ENCODE measurements around the gene MTARC1.
A peak's percentile ranks its signal among the peaks of the same experiment; 100 is the strongest.

Gene MTARC1

DNA sequence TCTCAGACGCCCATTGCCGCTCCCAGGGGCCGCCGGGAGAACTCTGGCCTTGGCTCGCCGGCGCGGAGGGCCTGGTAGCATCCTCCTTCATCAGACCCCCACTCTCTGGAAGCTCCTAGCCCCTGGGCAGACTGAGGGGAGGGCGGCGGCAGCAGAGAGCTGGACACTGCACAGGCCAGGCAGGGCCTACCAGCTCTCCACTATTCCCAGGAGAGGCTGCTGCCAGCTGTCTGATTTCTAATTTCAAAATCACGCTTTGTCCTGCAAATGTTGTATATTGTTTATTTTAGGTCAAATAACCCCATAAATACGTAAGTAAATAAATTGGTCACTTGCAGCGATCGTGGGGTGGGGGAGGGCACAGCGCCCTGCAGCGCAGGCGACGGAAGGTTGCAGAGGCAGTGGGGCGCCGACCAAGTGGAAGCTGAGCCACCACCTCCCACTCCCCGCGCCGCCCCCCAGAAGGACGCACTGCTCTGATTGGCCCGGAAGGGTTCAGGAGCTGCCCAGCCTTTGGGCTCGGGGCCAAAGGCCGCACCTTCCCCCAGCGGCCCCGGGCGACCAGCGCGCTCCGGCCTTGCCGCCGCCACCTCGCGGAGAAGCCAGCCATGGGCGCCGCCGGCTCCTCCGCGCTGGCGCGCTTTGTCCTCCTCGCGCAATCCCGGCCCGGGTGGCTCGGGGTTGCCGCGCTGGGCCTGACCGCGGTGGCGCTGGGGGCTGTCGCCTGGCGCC is at the start of gene MTARC1:
Gene MTARC1 (plus strand): TSS at position 577 of the 732 bp plus-strand sequence. CDS start 32 bp downstream, at position 609.
- DNase-seq (ENCODE audit: low read depth, low spot score) = no peak

DNA sequence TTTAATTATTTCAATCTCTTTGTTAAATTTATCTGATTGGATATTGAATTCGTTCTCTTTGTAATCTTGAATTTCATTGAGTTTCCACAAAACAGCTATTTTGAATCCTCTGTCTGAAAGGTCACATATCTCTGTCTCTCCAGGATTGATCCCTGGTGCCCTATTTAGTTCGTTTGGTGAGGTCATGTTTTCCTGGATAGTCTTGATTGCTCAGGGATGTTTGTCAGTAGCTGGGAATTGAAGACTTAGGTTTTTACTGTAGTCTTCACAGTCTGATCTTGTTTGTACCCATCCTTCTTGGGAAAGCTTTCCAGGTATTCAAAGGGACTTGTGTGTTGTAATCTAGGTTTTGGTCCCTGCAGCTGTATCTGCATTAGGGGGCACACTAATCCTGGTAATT is 45.4 kb upstream of the MTARC1 start:
- no peak for DNase-seq (ENCODE audit: low read depth, low spot score)

DNA sequence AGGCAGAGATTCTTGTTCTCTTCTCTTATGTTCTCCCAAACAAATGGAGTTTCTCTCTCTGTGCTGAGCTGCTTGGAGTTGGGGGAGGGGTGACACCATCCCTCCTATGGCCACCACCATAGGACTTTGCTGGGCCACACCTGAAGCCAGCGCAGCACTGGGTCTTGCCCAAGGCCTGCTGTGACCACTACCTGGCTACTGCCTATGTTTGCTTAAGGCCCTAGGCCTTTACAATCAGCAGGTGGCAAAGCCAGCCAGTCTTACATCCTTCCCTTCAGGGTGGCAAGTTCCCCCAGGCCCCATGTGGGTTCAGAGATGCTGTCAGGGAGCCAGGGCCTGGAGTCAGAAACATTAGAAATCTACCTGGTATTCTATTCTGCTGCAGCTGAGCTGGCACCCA is 44.9 kb upstream of the MTARC1 start:
- no peak for DNase-seq (ENCODE audit: low read depth, low spot score)

DNA sequence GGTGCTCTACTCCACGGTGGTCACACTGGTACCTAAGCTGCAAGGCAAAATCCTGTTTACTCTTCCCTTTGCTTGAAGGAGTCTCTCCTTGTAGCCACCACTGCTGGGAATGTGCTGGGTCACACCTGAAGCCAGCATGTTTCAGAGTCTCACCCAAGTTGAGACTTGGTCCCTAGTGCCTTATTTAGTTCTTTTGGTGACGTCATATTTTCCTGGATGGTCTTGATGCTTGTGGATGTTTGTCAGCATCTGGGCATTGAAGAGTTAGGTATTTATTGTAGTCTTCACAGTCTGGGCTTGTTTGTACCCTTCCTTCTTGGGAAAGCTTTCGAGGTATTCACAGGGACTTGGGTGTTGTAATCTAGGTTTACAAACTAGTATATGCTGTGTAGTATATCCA is 44.2 kb upstream of the MTARC1 start:
- DNase-seq (ENCODE audit: low read depth, low spot score) = no peak

DNA sequence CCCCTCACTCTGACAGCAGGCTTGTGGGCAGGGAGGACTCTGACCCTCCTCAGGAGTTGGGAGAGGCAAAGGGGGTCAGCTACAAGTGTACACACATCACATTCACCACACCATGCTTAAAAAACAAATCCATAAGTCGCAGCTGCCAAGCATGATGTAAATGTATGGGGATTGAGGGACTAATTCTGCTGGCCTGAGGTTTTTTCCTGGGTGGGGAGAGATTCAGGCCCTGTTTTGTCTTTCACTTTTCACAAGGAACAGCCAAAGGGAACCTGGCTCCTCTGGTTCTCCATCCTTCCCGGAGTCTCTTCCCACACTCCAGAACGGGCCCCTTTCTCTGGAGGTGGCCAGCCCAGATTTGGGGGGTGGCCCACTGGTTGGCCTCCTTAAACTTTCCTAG is 39.9 kb upstream of the MTARC1 start:
- DNase-seq (ENCODE audit: low read depth, low spot score) = no peak

DNA sequence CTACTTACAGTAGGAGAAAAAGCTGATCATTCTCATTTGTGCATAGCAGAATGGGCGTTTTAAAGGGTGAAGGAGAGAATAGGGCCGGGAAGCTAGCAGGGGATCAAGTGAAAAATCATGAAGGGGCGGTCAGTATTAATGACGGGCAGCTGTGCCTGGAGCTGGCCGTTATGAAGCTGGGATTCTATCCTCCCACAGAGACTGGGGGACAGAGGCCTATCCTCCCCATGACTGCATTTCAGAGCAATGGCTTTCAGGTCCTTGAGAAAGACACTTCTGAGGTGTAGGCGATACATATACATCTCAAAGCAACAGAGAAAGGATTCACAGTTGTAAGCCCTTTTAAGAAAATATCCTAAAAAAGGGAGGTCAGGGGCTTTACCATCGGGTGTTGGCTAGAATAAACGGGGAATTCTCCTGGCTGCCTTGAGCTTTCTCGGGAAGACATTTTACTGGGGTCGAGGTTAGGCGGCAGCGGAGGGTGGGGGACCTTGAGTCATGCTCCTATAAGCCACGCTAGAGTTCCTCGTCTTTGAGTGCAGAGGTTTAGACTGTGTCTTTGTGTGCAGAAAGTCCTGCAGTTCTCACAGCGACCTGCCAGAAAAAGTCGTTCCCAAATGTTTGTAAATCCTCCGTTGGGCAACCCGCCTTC is 39.1 kb upstream of the MTARC1 start:
- DNase-seq (ENCODE audit: low read depth, low spot score) = no peak

DNA sequence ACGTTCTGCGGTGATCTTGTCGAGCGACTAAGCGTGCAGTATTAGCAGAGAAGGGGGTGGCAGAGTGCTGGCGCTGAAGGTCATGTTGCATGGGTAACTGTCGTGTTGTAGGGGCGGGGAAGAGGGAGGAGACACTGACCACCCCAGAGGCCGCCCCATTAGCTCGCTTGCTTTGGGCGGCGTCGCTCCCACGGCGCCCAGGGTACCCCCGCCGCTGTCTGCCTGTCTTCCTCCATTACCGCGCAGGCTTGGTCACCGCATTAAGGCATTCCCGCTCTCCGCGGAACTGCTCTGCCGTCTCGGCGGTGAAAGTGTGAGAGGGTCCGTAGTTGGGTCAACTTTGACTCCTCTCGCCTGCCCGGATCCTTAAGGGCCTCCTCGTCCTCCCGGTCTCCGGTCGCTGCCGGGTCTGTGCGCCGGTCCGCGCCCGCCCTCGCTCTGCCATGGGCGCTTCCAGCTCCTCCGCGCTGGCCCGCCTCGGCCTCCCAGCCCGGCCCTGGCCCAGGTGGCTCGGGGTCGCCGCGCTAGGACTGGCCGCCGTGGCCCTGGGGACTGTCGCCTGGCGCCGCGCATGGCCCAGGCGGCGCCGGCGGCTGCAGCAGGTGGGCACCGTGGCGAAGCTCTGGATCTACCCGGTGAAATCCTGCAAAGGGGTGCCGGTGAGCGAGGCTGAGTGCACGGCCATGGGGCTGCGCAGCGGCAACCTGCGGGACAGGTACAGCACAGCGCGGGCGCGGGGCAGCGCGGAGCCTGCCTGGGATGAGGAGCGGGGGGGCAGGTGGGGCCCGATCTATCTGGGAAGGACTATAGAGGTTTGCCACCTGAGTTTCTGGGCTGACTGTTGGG is 38.4 kb upstream of the MTARC1 start, which contains the start of gene MTARC2:
Gene MTARC2 (plus strand): TSS at position 234 of the 846 bp plus-strand sequence. CDS start 210 bp downstream, at position 444.
- DNase-seq (ENCODE audit: low read depth, low spot score) = peak; percentile 60

GRCh38 chr1:220748936-220749335 is 37.8 kb upstream of the MTARC1 start:
- no peak for DNase-seq (ENCODE audit: low read depth, low spot score)

DNA sequence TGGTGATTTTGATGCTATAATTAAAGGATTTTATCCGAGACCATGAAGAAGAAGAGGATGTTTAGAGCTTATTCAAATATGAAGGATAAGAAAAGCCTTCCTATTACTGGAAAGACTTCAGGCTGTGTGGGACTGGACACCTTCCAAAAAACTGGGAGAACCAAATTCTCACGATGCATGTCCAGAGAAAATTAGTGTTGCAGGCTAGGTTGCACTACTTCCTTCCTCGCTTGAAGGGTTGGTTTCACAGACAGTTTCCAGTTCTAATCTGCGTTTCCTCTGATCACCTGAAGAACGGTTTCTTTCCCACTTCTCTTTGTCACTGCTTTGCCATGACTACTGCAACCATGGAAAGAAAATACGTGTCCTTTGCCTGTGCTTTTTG is 36.6 kb upstream of the MTARC1 start:
- no peak for DNase-seq (ENCODE audit: low read depth, low spot score)

- no peak for DNase-seq (ENCODE audit: low read depth, low spot score)
These were observed 35.6 kb upstream of the MTARC1 start for GRCh38 chr1:220751111-220751510.

- no peak for DNase-seq (ENCODE audit: low read depth, low spot score)
These were observed 32.3 kb upstream of the MTARC1 start for GRCh38 chr1:220754212-220754917.

GRCh38 chr1:220754918-220755295 is 31.8 kb upstream of the MTARC1 start:
- no peak for DNase-seq (ENCODE audit: low read depth, low spot score)

DNA sequence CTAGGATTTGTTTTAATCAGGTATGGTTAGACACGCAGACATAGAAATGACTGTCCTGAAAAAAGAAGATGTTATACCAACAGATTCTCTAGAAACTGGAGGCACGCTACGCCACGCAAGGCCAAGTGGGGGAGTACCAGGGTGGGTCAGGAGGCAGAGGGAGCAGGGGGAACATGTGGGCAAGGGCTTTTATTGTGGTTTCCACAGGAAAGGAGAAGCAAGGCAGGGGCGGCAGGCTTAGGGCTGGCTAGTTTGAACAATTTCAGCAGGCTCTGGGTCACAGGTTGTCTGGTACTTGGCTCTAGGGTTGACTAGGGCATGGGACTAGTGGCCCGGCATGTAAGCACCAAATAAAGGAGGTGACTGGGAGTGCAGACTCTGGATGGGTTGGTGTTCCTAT is 31.4 kb upstream of the MTARC1 start:
- no peak for DNase-seq (ENCODE audit: low read depth, low spot score)

DNA sequence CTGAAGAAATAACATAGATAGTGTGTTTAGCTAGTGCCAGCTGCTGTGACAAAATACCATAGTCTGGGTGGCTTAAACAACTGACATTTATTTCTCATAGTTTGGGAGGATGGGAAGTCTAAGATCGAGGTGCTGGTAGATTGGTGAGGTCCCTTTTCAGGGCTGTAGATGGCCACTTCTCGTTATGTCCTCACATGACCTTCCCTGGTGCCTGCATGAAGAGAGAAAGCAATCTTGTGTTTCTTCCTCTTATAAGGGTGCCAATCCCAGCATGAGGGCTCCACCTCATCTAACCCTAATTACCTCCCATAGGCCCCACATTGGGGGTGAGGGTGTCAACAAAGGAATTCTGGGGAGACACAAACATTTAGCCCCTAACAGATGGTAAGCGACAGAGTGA is 29.3 kb upstream of the MTARC1 start:
- no peak for DNase-seq (ENCODE audit: low read depth, low spot score)

- DNase-seq (ENCODE audit: low read depth, low spot score) = no peak
These were observed 27.6 kb upstream of the MTARC1 start for GRCh38 chr1:220759147-220759546.

GRCh38 chr1:220761688-220762427 is 24.9 kb upstream of the MTARC1 start:
- no peak for DNase-seq (ENCODE audit: low read depth, low spot score)

DNA sequence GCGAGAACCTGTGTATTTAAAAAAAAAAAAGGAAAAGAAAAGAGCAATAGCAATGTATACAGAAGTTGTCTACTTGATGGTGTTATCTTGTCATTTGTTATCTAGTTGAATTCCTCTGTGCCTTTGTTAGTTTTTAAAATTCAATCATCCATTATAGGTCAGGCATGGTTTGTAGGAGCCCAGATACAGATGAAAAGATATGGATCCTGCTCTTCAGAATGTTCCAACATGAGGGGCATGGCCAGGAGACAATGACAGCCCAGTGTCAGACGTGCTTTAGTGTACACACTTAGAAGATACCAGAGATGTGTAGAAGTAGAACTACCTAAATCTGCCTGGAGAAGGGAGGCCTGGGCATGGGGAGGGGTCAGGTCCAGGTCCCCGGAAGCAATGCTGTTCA is 22.0 kb upstream of the MTARC1 start:
- DNase-seq (ENCODE audit: low read depth, low spot score) = no peak

DNA sequence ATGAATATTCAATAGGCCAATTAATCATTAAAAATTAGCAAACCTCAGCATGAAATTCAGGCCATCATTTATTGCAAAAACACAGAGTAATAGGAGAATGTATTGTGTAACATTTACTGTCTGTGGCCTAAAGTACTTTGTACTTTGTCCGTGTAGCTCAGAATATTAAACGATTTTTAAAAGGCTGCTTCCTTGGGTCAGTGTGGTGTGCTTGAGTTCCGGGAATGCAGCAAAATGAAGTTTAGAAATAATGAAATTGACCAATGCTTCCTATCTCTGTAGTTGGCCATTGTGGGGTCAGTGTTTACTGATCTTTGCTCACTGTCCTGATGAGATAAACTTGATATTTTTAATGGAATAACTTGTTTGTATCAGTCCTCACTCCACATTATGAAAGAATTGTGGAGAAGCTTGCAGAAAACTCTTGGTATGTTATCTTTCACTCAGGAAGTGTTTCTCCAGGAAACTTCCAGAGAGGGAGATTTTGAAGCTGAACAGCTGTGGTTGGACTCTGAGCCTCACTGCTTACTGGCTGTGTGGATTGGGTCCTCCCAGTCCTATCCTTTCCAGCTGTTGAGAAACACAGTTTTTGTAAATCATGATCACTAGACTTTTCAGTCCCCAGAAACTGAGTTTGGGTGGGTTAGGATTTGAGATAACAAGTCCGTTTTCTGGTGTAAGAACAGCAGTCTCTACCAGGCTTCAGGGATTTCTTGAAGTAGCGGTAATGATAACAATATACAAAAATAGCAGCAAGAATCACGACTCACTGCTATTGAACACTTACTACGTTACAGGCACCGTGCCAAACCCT is 19.2 kb upstream of the MTARC1 start:
- no peak for DNase-seq (ENCODE audit: low read depth, low spot score)

GRCh38 chr1:220768126-220768601 is 18.5 kb upstream of the MTARC1 start:
- DNase-seq (ENCODE audit: low read depth, low spot score) = no peak

DNA sequence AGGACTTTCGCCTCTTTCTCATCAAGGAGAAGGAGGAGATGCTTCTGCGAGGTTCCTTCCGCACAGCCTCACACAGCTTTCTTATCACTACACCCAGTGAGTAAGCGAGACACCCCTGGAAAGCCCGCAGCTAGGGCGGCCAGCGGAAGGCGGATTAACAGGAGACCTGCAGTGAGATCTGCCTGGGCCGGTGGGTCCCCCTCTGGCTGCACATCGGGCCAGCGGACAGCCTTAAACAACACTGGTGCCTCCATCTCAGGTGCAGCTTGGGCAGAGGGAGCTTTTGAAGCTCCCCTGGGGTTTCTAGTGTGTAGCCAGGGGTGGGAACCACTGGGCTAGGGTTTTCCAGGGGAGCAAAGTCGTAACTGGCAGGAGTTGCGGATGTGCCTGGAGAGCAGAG is 17.5 kb upstream of the MTARC1 start:
- no peak for DNase-seq (ENCODE audit: low read depth, low spot score)
